DND-41 (cell line): ENCODE data around the gene LYST.
"Not testable (repeated sequence)": the region's sequence is repeated elsewhere in the genome, so short reads cannot be mapped to it uniquely, and the experiment has no call there.

Source experiments
- ATAC-seq: fragments of 200-7000 bp; cut with Tn5 transposase; 3 replicates; pipeline ENCODE4 v1.9.1; 2021; ENCODE audit warnings: low read depth; ENCODE audit not compliant: insufficient read depth
- DNase-seq: peaks from one replicate; pipeline ENCODE4 v3.0.0-alpha.2; 2020
- H2AFZ ChIP-seq: 2 replicates; pipeline ENCODE4 v1.6.0; 2012; ENCODE audit warnings: low read depth, low read length
- H3K27ac ChIP-seq: 2 replicates; pipeline ENCODE4 v1.5.1; 2012; ENCODE audit warnings: low read length, inconsistent platforms
- H3K27me3 ChIP-seq: fragments of 200-600 bp; sonication (generic); 2 replicates; pipeline ENCODE4 v1.6.0; 2012; ENCODE audit warnings: low read length, mild to moderate bottlenecking, inconsistent platforms; ENCODE audit not compliant: insufficient read depth, poor library complexity
- H3K36me3 ChIP-seq: 2 replicates; pipeline ENCODE4 v1.5.1; 2012; ENCODE audit warnings: low read length, inconsistent platforms; ENCODE audit not compliant: insufficient read depth
- H3K4me1 ChIP-seq: 2 replicates; pipeline ENCODE4 v1.5.1; 2012; ENCODE audit warnings: mild to moderate bottlenecking, low read length; ENCODE audit not compliant: insufficient read depth
- H3K4me2 ChIP-seq: 2 replicates; pipeline ENCODE4 v1.6.0; 2012; ENCODE audit warnings: mild to moderate bottlenecking, moderate library complexity, low read length, inconsistent platforms; ENCODE audit not compliant: insufficient read depth
- H3K4me3 ChIP-seq, 2 experiments: fragments of 200-600 bp in 1 of 2; shearing (Covaris generic) in 1 of 2; 2 replicates each; pipeline ENCODE4 v1.5.1; 2012 to 2016; ENCODE audit warnings: inconsistent platforms in 2 of 2, low read length in 2 of 2, mild to moderate bottlenecking in 2 of 2, low read depth in 1 of 2, moderate library complexity in 1 of 2
- H3K79me2 ChIP-seq: 2 replicates; pipeline ENCODE4 v1.6.0; 2012; ENCODE audit warnings: low read length, inconsistent platforms; ENCODE audit not compliant: insufficient read depth
- H3K9ac ChIP-seq: 2 replicates; pipeline ENCODE4 v1.6.0; 2012; ENCODE audit warnings: low read depth, mild to moderate bottlenecking, inconsistent platforms, low read length, moderate library complexity
- H3K9me3 ChIP-seq: 2 replicates; pipeline ENCODE4 v1.5.1; 2012; ENCODE audit warnings: low read length, moderate library complexity, mild to moderate bottlenecking, inconsistent platforms; ENCODE audit not compliant: insufficient read depth, severe bottlenecking
- H4K20me1 ChIP-seq: 2 replicates; pipeline ENCODE4 v1.6.0; 2012; ENCODE audit warnings: low read length; ENCODE audit not compliant: insufficient read depth
- EZH2 ChIP-seq: IDR thresholded peaks from 3 replicates; pipeline ENCODE4 v1.6.1; 2012; ENCODE audit warnings: borderline replicate concordance, low read depth, mild to moderate bottlenecking, moderate library complexity, low read length, inconsistent platforms; ENCODE audit not compliant: severe bottlenecking
- TF ChIP-seq, protein P1 (sequence below): IDR thresholded peaks from 2 replicates; pipeline ENCODE4 v1.5.1; 2012; ENCODE audit warnings: borderline replicate concordance, low read length, moderate library complexity, mild to moderate bottlenecking; ENCODE audit not compliant: poor library complexity, severe bottlenecking; ENCODE audit errors: extremely low read depth

Gene LYST

DNA sequence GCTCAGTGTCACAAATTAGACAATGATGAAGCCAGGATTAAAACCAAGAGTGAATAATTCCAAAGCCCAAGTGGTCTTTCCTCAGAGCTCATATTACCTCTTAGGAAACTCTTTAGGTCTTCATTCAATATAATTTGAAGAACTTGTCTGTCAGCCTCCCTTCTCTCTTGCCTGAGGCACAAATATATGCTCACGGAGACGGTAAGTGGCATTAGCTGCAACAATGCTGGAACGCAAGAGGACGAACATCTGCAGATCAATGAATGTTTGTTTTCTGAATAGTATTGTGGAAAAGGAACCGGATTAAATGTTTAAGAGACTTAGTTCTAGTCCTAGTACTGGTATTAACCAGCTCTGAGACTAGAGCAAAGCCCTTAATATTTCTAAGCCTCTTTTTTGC is 39.7 kb upstream of the LYST start:
- ATAC-seq (no peak), DNase-seq (no peak)
- H4K20me1 ChIP-seq, result no peaks in the 10 kb centered on the region
- no peaks in the 10 kb centered on the region for H3K4me1 ChIP-seq
- H3K4me2 ChIP-seq, result no peak overlapping the region
- H3K9ac ChIP-seq, result no peak overlapping the region
- no peaks in the 10 kb centered on the region for H3K79me2 ChIP-seq
- no peak for TF ChIP-seq EZH2
- TF ChIP-seq, protein P1, sequence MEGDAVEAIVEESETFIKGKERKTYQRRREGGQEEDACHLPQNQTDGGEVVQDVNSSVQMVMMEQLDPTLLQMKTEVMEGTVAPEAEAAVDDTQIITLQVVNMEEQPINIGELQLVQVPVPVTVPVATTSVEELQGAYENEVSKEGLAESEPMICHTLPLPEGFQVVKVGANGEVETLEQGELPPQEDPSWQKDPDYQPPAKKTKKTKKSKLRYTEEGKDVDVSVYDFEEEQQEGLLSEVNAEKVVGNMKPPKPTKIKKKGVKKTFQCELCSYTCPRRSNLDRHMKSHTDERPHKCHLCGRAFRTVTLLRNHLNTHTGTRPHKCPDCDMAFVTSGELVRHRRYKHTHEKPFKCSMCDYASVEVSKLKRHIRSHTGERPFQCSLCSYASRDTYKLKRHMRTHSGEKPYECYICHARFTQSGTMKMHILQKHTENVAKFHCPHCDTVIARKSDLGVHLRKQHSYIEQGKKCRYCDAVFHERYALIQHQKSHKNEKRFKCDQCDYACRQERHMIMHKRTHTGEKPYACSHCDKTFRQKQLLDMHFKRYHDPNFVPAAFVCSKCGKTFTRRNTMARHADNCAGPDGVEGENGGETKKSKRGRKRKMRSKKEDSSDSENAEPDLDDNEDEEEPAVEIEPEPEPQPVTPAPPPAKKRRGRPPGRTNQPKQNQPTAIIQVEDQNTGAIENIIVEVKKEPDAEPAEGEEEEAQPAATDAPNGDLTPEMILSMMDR, result no peak
- no peak overlapping the region for H2AFZ ChIP-seq
- H3K27ac ChIP-seq, result no peak overlapping the region
- no peaks in the 10 kb centered on the region for H3K9me3 ChIP-seq
- H3K4me3 ChIP-seq, result no peak overlapping the region
- H3K36me3 ChIP-seq, result no peaks in the 10 kb centered on the region
- peaks cover 4% of the 10 kb centered on the region for H3K27me3 ChIP-seq

DNA sequence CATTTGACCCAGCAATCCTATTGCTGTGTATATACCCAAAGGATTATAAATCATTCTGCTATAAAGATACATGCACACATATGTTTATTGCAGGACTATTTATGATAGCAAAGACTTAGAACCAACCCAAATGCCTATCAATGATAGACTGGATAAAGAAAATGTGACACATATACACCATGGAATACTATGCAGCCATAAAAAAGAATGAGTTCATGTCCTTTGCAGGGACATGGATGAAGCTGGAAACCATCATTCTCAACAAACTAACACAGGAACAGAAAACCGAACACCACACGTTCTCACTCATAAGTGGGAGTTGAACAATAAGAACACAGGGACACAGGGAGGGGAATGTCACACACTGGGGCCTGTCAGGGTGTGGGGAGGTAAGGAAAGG is 37.1 kb upstream of the LYST start:
- not testable (repeated sequence) for ATAC-seq, H3K4me2 ChIP-seq, H3K27me3 ChIP-seq

DNA sequence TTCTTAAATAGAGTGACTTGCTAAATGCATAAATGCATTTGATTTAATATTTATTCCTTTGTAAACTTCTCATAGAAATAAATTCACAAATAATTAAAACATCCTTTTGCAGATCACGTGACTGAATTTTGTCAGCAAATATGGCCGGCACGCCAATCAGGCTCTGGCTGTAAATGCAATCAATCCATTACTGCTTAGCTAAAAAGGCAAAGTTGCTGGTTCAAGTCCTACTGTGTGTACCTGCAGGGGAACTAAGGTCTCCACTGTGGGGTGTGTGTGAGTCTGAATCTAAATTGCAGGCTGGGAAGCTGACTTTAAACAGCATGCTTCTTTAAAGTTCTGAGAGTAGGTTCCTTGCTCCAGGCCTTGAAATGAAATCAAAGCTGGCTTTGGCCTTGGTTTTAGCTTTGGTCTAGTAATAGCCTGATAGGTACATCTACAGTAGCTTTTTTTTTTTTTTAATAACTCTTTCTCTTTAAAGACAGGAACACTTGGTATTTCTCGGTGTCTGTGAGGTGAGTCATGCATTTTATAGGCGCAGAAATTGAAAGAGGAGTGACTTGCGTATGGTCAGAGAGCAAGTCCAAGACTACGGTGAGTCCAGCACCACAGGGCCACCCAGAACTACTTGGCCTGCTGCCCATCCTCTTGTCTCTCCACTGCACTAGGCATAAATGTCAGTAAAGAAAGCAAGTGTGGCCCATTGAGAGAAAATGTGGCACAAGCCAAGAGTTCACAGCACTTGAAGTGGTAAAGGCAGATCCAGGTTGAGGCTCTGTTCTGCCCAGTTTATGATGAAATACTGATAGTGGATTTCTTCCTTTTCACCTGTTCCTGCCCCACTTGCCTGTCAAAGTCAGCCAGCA is 36.2 kb upstream of the LYST start:
- no peak overlapping the region for H3K27ac ChIP-seq
- DNase-seq, result no peak

More for the DNA sequence above, 37.1 kb upstream of the LYST start:
- H3K4me1 ChIP-seq, H3K36me3 ChIP-seq, H3K9me3 ChIP-seq, H2AFZ ChIP-seq, H3K4me3 ChIP-seq, DNase-seq, H3K79me2 ChIP-seq, H3K9ac ChIP-seq, H3K27ac ChIP-seq, H4K20me1 ChIP-seq: not testable (repeated sequence)

DNA sequence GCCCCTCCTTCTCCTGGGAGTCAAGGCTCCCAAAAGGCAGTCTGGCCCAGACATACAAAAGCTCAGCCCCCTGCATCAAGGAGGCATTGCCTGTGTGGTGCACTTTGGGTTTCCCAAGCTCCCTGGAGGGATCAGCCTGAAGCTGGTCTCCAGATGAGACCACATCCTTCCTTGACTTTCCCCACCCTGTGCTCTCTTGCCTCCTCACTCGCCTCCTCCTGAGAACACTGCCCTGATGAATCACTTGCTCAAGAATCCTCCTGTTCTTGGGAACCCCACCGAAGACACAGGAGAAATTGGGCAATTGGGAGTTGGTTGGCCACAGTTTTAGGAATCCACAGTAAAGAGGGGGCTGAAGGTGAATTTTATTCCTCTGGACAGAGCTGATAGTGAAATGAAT is 34.8 kb upstream of the LYST start:
- DNase-seq, result no peak
- no peak overlapping the region for H3K9ac ChIP-seq
- no peaks in the 10 kb centered on the region for H3K4me1 ChIP-seq
- no peak for ATAC-seq
- no peaks in the 10 kb centered on the region for H3K36me3 ChIP-seq
- no peak overlapping the region for H3K4me2 ChIP-seq
- H2AFZ ChIP-seq, result no peak overlapping the region
- no peak overlapping the region for H3K4me3 ChIP-seq
- peaks cover 9% of the 10 kb centered on the region for H3K27me3 ChIP-seq
- TF ChIP-seq, protein P1, result no peak
- no peak for TF ChIP-seq EZH2
- no peak overlapping the region for H3K27ac ChIP-seq
- H3K9me3 ChIP-seq, result no peaks in the 10 kb centered on the region
- H4K20me1 ChIP-seq, result no peaks in the 10 kb centered on the region
- no peaks in the 10 kb centered on the region for H3K79me2 ChIP-seq

More for the DNA sequence above, 36.2 kb upstream of the LYST start:
- peaks cover 9% of the 10 kb centered on the region for H3K27me3 ChIP-seq
- no peak overlapping the region for H3K9ac ChIP-seq
- no peaks in the 10 kb centered on the region for H3K79me2 ChIP-seq
- H3K4me1 ChIP-seq, result no peaks in the 10 kb centered on the region
- no peak overlapping the region for H3K4me2 ChIP-seq
- H2AFZ ChIP-seq, result no peak overlapping the region
- H3K36me3 ChIP-seq, result no peaks in the 10 kb centered on the region
- no peaks in the 10 kb centered on the region for H3K9me3 ChIP-seq
- no peak for TF ChIP-seq EZH2
- TF ChIP-seq, protein P1, result no peak
- no peak overlapping the region for H3K4me3 ChIP-seq
- ATAC-seq, result no peak
- H4K20me1 ChIP-seq, result no peaks in the 10 kb centered on the region
